GM03348 (cell line): ENCODE data around the gene SNAI3.

ENCODE experiments used
- DNase-seq: peaks from one replicate; pipeline ENCODE4 v3.0.0; 2012; ENCODE audit warnings: low spot score

The SNAI3 gene

GRCh38 chr16:88633684-88634140 is 52.6 kb downstream of the SNAI3 start:
- DNase-seq = peak; percentile 36

- no peak for DNase-seq
Observed at GRCh38 chr16:88632587-88632930, 53.7 kb downstream of the SNAI3 start.

- no peak for DNase-seq
Observed at GRCh38 chr16:88631920-88632586, 54.3 kb downstream of the SNAI3 start.

GRCh38 chr16:88631384-88631783 is 54.9 kb downstream of the SNAI3 start:
- no peak for DNase-seq

- no peak for DNase-seq
Observed at GRCh38 chr16:88630941-88631340, 55.4 kb downstream of the SNAI3 start.

GRCh38 chr16:88630433-88630832 is 55.9 kb downstream of the SNAI3 start:
- no peak for DNase-seq

GRCh38 chr16:88629835-88630234 is 56.5 kb downstream of the SNAI3 start:
- no peak for DNase-seq

- DNase-seq = no peak
Observed at GRCh38 chr16:88628512-88628974, 57.8 kb downstream of the SNAI3 start.
